Measurements from ENCODE around the gene CCDC185.

CCDC185 gene

GRCh38 chr1:223393275-223394214 lies at the start of gene CCDC185:
Gene CCDC185, plus strand, starts transcription at chr1:223393415. Its CDS starts 61 bp downstream, at chr1:223393476.
- Histone ChIP-seq H3K9me3 (ENCODE audit: control insufficient read depth, low read length) (no peaks in the 10 kb centered on the region), H3K4me3 (ENCODE audit: low read length) (no peak within 1 kb of the TSS), H3K27me3 (ENCODE audit: control insufficient read depth, insufficient read depth, low read length) (peaks cover 14% of the 10 kb centered on the region)

GRCh38 chr1:223343692-223344091 lies 49.5 kb upstream of the CCDC185 start:
- no peak overlapping the region for H3K9ac ChIP-seq (ENCODE audit: low read length)
- no peaks in the 10 kb centered on the region for H3K9me3 ChIP-seq (ENCODE audit: control insufficient read depth, low read length)
- H3K27me3 ChIP-seq (ENCODE audit: control insufficient read depth, insufficient read depth, low read length): no peaks in the 10 kb centered on the region
- no peaks in the 10 kb centered on the region for H3K36me3 ChIP-seq (ENCODE audit: control insufficient read depth, insufficient read depth, low read length)
- no peak overlapping the region for H3K4me3 ChIP-seq (ENCODE audit: low read length)
- H3K4me1 ChIP-seq (ENCODE audit: control insufficient read depth, insufficient read depth, low read length): peaks cover 17% of the 10 kb centered on the region

More at GRCh38 chr1:223393275-223394214, at the start of gene CCDC185:
- Histone ChIP-seq H3K4me1 (ENCODE audit: control insufficient read depth, insufficient read depth, low read length) (no peaks in the 10 kb centered on the region), H3K36me3 (ENCODE audit: control insufficient read depth, insufficient read depth, low read length) (no peaks in the 10 kb centered on the region), H3K9ac (ENCODE audit: low read length) (no peak within 1 kb of the TSS)

GRCh38 chr1:223344491-223344890 lies 48.7 kb upstream of the CCDC185 start:
- H3K36me3 ChIP-seq (ENCODE audit: control insufficient read depth, insufficient read depth, low read length): no peaks in the 10 kb centered on the region
- no peak overlapping the region for H3K9ac ChIP-seq (ENCODE audit: low read length)
- no peaks in the 10 kb centered on the region for H3K9me3 ChIP-seq (ENCODE audit: control insufficient read depth, low read length)
- H3K4me3 ChIP-seq (ENCODE audit: low read length): no peak overlapping the region
- H3K4me1 ChIP-seq (ENCODE audit: control insufficient read depth, insufficient read depth, low read length): peaks cover 18% of the 10 kb centered on the region
- H3K27me3 ChIP-seq (ENCODE audit: control insufficient read depth, insufficient read depth, low read length): no peaks in the 10 kb centered on the region

GRCh38 chr1:223345720-223346119 lies 47.5 kb upstream of the CCDC185 start:
- Histone ChIP-seq H3K4me3 (ENCODE audit: low read length) (no peak overlapping the region), H3K9ac (ENCODE audit: low read length) (no peak overlapping the region), H3K4me1 (ENCODE audit: control insufficient read depth, insufficient read depth, low read length) (peaks cover 27% of the 10 kb centered on the region), H3K36me3 (ENCODE audit: control insufficient read depth, insufficient read depth, low read length) (no peaks in the 10 kb centered on the region), H3K9me3 (ENCODE audit: control insufficient read depth, low read length) (no peaks in the 10 kb centered on the region), H3K27me3 (ENCODE audit: control insufficient read depth, insufficient read depth, low read length) (no peaks in the 10 kb centered on the region)

GRCh38 chr1:223346311-223346710 lies 46.9 kb upstream of the CCDC185 start:
- peaks cover 24% of the 10 kb centered on the region for H3K4me1 ChIP-seq (ENCODE audit: control insufficient read depth, insufficient read depth, low read length)
- H3K9ac ChIP-seq (ENCODE audit: low read length): no peak overlapping the region
- H3K27me3 ChIP-seq (ENCODE audit: control insufficient read depth, insufficient read depth, low read length): no peaks in the 10 kb centered on the region
- no peaks in the 10 kb centered on the region for H3K36me3 ChIP-seq (ENCODE audit: control insufficient read depth, insufficient read depth, low read length)
- no peak overlapping the region for H3K4me3 ChIP-seq (ENCODE audit: low read length)
- no peaks in the 10 kb centered on the region for H3K9me3 ChIP-seq (ENCODE audit: control insufficient read depth, low read length)

- H3K9me3 ChIP-seq (ENCODE audit: control insufficient read depth, low read length): no peaks in the 10 kb centered on the region
- peaks cover 24% of the 10 kb centered on the region for H3K4me1 ChIP-seq (ENCODE audit: control insufficient read depth, insufficient read depth, low read length)
- no peak overlapping the region for H3K9ac ChIP-seq (ENCODE audit: low read length)
- H3K36me3 ChIP-seq (ENCODE audit: control insufficient read depth, insufficient read depth, low read length): no peaks in the 10 kb centered on the region
- H3K27me3 ChIP-seq (ENCODE audit: control insufficient read depth, insufficient read depth, low read length): peaks cover 3% of the 10 kb centered on the region
- H3K4me3 ChIP-seq (ENCODE audit: low read length): no peak overlapping the region
Observed at GRCh38 chr1:223347583-223347982, 45.6 kb upstream of the CCDC185 start.

- Histone ChIP-seq H3K4me3 (ENCODE audit: low read length) (no peak overlapping the region), H3K27me3 (ENCODE audit: control insufficient read depth, insufficient read depth, low read length) (peaks cover 5% of the 10 kb centered on the region), H3K9ac (ENCODE audit: low read length) (no peak overlapping the region), H3K36me3 (ENCODE audit: control insufficient read depth, insufficient read depth, low read length) (no peaks in the 10 kb centered on the region), H3K4me1 (ENCODE audit: control insufficient read depth, insufficient read depth, low read length) (peaks cover 24% of the 10 kb centered on the region), H3K9me3 (ENCODE audit: control insufficient read depth, low read length) (no peaks in the 10 kb centered on the region)
Observed at GRCh38 chr1:223348439-223348838, 44.8 kb upstream of the CCDC185 start.

GRCh38 chr1:223349241-223349640 lies 44.0 kb upstream of the CCDC185 start:
- H3K9ac ChIP-seq (ENCODE audit: low read length): no peak overlapping the region

GRCh38 chr1:223350361-223350908 lies 42.8 kb upstream of the CCDC185 start:
- H3K4me3 ChIP-seq (ENCODE audit: low read length): no peak overlapping the region
- no peak overlapping the region for H3K9ac ChIP-seq (ENCODE audit: low read length)
- H3K27me3 ChIP-seq (ENCODE audit: control insufficient read depth, insufficient read depth, low read length): peaks cover 5% of the 10 kb centered on the region
- H3K4me1 ChIP-seq (ENCODE audit: control insufficient read depth, insufficient read depth, low read length): peaks cover 13% of the 10 kb centered on the region
- no peaks in the 10 kb centered on the region for H3K36me3 ChIP-seq (ENCODE audit: control insufficient read depth, insufficient read depth, low read length)
- H3K9me3 ChIP-seq (ENCODE audit: control insufficient read depth, low read length): no peaks in the 10 kb centered on the region

More at GRCh38 chr1:223349241-223349640, 44.0 kb upstream of the CCDC185 start:
- H3K27me3 ChIP-seq (ENCODE audit: control insufficient read depth, insufficient read depth, low read length): peaks cover 5% of the 10 kb centered on the region
- no peaks in the 10 kb centered on the region for H3K36me3 ChIP-seq (ENCODE audit: control insufficient read depth, insufficient read depth, low read length)
- no peaks in the 10 kb centered on the region for H3K9me3 ChIP-seq (ENCODE audit: control insufficient read depth, low read length)
- no peak overlapping the region for H3K4me3 ChIP-seq (ENCODE audit: low read length)
- H3K4me1 ChIP-seq (ENCODE audit: control insufficient read depth, insufficient read depth, low read length): peaks cover 18% of the 10 kb centered on the region

GRCh38 chr1:223352944-223353343 lies 40.3 kb upstream of the CCDC185 start:
- Histone ChIP-seq H3K9me3 (ENCODE audit: control insufficient read depth, low read length) (no peaks in the 10 kb centered on the region), H3K36me3 (ENCODE audit: control insufficient read depth, insufficient read depth, low read length) (no peaks in the 10 kb centered on the region), H3K4me1 (ENCODE audit: control insufficient read depth, insufficient read depth, low read length) (peaks cover 13% of the 10 kb centered on the region), H3K9ac (ENCODE audit: low read length) (no peak overlapping the region), H3K27me3 (ENCODE audit: control insufficient read depth, insufficient read depth, low read length) (peaks cover 5% of the 10 kb centered on the region), H3K4me3 (ENCODE audit: low read length) (no peak overlapping the region)

- H3K4me3 ChIP-seq (ENCODE audit: low read length): no peak overlapping the region
- H3K27me3 ChIP-seq (ENCODE audit: control insufficient read depth, insufficient read depth, low read length): peaks cover 5% of the 10 kb centered on the region
- H3K4me1 ChIP-seq (ENCODE audit: control insufficient read depth, insufficient read depth, low read length): peaks cover 13% of the 10 kb centered on the region
- no peak overlapping the region for H3K9ac ChIP-seq (ENCODE audit: low read length)
- no peaks in the 10 kb centered on the region for H3K9me3 ChIP-seq (ENCODE audit: control insufficient read depth, low read length)
- no peaks in the 10 kb centered on the region for H3K36me3 ChIP-seq (ENCODE audit: control insufficient read depth, insufficient read depth, low read length)
Observed at GRCh38 chr1:223353939-223354338, 39.3 kb upstream of the CCDC185 start.

- Histone ChIP-seq H3K36me3 (ENCODE audit: control insufficient read depth, insufficient read depth, low read length) (no peaks in the 10 kb centered on the region), H3K9ac (ENCODE audit: low read length) (no peak overlapping the region), H3K4me1 (ENCODE audit: control insufficient read depth, insufficient read depth, low read length) (no peaks in the 10 kb centered on the region), H3K27me3 (ENCODE audit: control insufficient read depth, insufficient read depth, low read length) (peaks cover 5% of the 10 kb centered on the region), H3K9me3 (ENCODE audit: control insufficient read depth, low read length) (no peaks in the 10 kb centered on the region), H3K4me3 (ENCODE audit: low read length) (no peak overlapping the region)
Observed at GRCh38 chr1:223355699-223356098, 37.5 kb upstream of the CCDC185 start.

Data from mucosa of stomach (tissue), 1 donor.